Right lobe of liver (tissue), 6 donors: ENCODE measurements around the gene TANGO2. TPM values are rescaled to one million over a fixed set of nuclear protein-coding genes. Genes with fewer than 3 reads are reported as not detected.

Experiments
- ATAC-seq, 4 donors: fragments of 200-7000 bp; cut with Tn5 transposase; one replicate each; pipeline ENCODE4 v1.9.1; 2020; ENCODE audit warnings: mild to moderate bottlenecking in 4 of 4, moderate library complexity in 4 of 4
- DNase-seq, 3 donors: peaks; one replicate each; pipeline ENCODE4 v3.0.0-alpha.2; 2020
- H3K27ac ChIP-seq, 3 donors: fragments of 200-600 bp; one replicate each; pipeline ENCODE4 v1.8.0; 2022
- H3K27me3 ChIP-seq, 2 donors: fragments of 200-600 bp; one replicate each; pipeline ENCODE4 v1.8.0; 2022
- H3K36me3 ChIP-seq, 4 donors: fragments of 200-600 bp; sonication (generic) in 1 of 4; one replicate each; pipeline versions ENCODE4 v1.5.1 to v1.8.0; 2017 to 2022; ENCODE audit warnings: control low read depth in 1 of 4
- H3K4me1 ChIP-seq, 4 donors: fragments of 200-600 bp; sonication (generic) in 1 of 4; one replicate each; pipeline versions ENCODE4 v1.5.1 to v1.8.0; 2017 to 2022; ENCODE audit warnings: control low read depth in 1 of 4
- H3K4me3 ChIP-seq, 3 donors: fragments of 200-600 bp; one replicate each; pipeline ENCODE4 v1.8.0; 2022
- H3K9me3 ChIP-seq, 4 donors: fragments of 200-600 bp; sonication (generic) in 1 of 4; one replicate each; pipeline versions ENCODE4 v1.5.1 to v1.8.0; 2017 to 2022; ENCODE audit warnings: control low read depth in 1 of 4
- POLR2A ChIP-seq: fragments of 450-650 bp; IDR thresholded peaks from one replicate; pipeline ENCODE4 v1.6.1; 2017; ENCODE audit warnings: antibody characterized with exemption, mild to moderate bottlenecking
- WGBS: methylation state at CpG from one replicate; pipeline ENCODE4 v1.1.6; 2018; ENCODE audit warnings: low coverage, low lambda C conversion rate; ENCODE audit not compliant: insufficient coverage; ENCODE audit errors: missing lambda C conversion rate; 5-methylcytosine and 5-hydroxymethylcytosine counted together
- intact Hi-C, 2 donors: fragments of 100-400 bp; cut with DNase I; formaldehyde crosslinking; loops; one replicate each; pipeline versions ENCODE4 v1.11.2 to v1.14.1; 2022
- long read RNA-seq: library from polyadenylated mRNA; unstranded; transcript quantifications from one replicate; pipeline ENCODE4 v2.0.0, GENCODE V29; 2019
- total RNA-seq, 6 experiments: library from RNA; depleted of rRNA in 2 of 6; stranded (reverse); fragments of >200 nt in 2 of 6; fragmentation: NEBNext Ultra II Directional in 3 of 6; extraction: Animal tissue kit (Norgen Biotek cat#: 25700) in 3 of 6; gene quantifications; one replicate each; pipeline versions ENCODE4 v1.1.0 to v1.2.4, GENCODE V29; 2016 to 2023
- TF ChIP-seq, protein P1 (sequence below), 4 donors: fragments of 200-600 bp in 3 of 4; fragments of 450-650 bp in 1 of 4; IDR thresholded peaks; one replicate each; pipeline versions ENCODE4 v1.5.1 to v1.8.0; 2016 to 2022; ENCODE audit warnings: antibody characterized with exemption in 4 of 4, mild to moderate bottlenecking in 2 of 4
- donor health status: DM: no; HTN: yes; CAD: no.
- donor health status: DM: no; HTN: no; CAD: no.
- donor health status: DM: no; HTN: no; CAD: no.
- donor health status: DM: no; HTN: yes; CAD: no.
- donor health status: DM: no; HTN: yes; CAD: no.

The TANGO2 gene, protein sequence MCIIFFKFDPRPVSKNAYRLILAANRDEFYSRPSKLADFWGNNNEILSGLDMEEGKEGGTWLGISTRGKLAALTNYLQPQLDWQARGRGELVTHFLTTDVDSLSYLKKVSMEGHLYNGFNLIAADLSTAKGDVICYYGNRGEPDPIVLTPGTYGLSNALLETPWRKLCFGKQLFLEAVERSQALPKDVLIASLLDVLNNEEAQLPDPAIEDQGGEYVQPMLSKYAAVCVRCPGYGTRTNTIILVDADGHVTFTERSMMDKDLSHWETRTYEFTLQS
- total RNA-seq, result 10 to 100 TPM; 11.0 to 27.0 (median 15.5) TPM
- long read RNA-seq, partial matches to known transcripts, result 1 of 3 reads
- long read RNA-seq, other reads (novel, unspliced or antisense), result 2 of 3 reads

DNA sequence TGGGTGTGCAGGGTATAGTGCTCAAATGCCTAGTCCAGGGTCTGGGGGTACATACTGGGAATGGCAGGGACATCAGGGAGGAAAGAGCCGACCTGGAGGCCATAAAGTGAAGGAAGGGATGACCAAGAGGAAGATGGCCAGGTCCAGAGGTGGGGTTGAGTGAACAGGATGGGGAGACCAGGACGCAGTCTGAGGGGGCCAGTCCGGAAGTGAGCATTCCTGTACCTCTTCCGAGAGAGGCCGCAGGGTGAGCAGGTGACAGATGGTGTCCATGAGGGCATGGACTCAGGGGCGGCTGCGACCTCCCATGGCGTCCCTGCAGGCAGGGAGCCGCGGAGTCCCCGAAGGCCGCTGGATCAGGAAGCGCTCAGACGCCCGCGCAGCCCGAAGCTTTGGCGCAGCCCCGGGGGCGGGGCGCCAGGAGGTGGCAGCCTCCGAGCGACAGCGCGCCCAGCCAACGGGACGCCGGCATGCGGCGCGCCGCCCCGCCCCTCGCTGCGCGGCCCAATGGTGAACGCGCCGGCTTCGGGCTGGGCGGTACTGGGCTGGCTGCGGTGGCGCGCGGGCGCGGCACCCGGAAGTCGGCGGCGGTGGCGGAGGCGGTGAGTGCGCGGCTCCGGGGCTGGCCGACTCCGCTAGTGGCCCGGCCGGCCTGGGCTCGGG, at the start of gene TANGO2:
Gene TANGO2 (plus strand): TSS at position 578 of the 663 bp plus-strand sequence. CDS start 15,689 bp downstream, outside the sequence.
- 0% methylated on average over 2 of the region's 61 CpGs for WGBS
- Histone ChIP-seq H3K27ac (peak within 1 kb of the TSS; percentile 83 to 92 (median 86)), H3K36me3 (peaks cover 0 to 3% (median 0%) of the 10 kb centered on the region in 4 donors), H3K27me3 (no peaks in the 10 kb centered on the region), H3K9me3 (no peaks in the 10 kb centered on the region), H3K4me3 (peak within 1 kb of the TSS; percentile 92 to 97 (median 93)), H3K4me1 (peaks cover 0 to 24% (median 2%) of the 10 kb centered on the region in 4 donors)
- peak; percentile 97 for TF ChIP-seq POLR2A
- TF ChIP-seq, protein P1, sequence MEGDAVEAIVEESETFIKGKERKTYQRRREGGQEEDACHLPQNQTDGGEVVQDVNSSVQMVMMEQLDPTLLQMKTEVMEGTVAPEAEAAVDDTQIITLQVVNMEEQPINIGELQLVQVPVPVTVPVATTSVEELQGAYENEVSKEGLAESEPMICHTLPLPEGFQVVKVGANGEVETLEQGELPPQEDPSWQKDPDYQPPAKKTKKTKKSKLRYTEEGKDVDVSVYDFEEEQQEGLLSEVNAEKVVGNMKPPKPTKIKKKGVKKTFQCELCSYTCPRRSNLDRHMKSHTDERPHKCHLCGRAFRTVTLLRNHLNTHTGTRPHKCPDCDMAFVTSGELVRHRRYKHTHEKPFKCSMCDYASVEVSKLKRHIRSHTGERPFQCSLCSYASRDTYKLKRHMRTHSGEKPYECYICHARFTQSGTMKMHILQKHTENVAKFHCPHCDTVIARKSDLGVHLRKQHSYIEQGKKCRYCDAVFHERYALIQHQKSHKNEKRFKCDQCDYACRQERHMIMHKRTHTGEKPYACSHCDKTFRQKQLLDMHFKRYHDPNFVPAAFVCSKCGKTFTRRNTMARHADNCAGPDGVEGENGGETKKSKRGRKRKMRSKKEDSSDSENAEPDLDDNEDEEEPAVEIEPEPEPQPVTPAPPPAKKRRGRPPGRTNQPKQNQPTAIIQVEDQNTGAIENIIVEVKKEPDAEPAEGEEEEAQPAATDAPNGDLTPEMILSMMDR (IDR thresholded peaks at IDR 0.05), result no peak
- ATAC-seq (peak; percentile 80 to 89 (median 84)), DNase-seq (peak; percentile 94 to 95 (median 94))
- intact Hi-C loops, result loop anchor here in 1 of 2 donors (10.0 kb wide), 1 partner anchor 46 kb away; no protein-coding TSS in a partner anchor

DNA sequence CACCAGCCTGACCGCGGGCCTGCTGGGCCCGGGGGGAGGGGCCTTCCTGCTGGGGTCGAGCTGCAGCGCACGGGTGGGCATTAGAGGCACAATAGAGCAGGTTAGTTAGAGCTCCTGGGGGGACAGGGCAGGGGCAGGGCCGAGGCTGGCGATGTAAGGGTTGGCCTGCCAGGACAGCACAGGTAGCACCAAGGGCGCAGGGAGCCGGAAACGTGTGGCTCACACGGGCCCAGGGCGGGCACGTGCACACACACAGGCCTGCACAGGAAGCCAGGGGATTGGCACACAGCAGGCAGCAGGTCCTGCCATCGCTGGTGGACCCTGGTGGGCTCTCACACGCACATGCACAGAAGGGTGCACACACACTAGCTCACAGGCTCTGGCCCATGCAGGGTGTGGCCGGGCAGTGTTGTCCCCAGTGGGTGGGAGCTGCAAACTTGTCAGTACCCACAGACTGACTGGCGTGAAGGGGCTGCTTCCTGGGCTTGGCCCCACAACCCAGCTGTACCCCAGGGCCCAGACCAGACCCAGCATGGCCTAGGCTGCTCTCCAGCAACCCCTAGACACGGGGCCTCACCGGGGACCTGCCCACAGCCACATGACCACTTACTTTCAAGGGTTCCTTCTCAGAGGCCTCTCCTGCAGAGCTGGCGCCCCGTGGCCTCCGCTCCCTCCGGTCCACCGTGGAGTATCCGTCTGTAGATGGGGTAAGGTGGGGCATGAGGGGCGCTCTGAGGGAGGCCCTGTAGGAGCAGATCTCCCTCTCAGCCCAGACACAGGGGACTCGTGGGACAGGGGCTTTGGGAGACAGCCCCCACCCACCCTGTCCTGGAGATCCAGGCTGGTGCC, 49.4 kb upstream of the TANGO2 start:
- intact Hi-C loops, result loop anchor here (10.0 kb wide), 2 partner anchors 53 to 143 kb away; partner anchors contain the start of genes RANBP1 (in 2 of the 2), TRMT2A (in 2 of the 2) and TANGO2 (in 1 of the 2)
- Histone ChIP-seq H3K9me3 (no peaks in the 10 kb centered on the region), H3K36me3 (peaks cover 0 to 18% (median 4%) of the 10 kb centered on the region in 4 donors), H3K27me3 (no peaks in the 10 kb centered on the region), H3K27ac (peak overlapping the region; percentile 85 to 96 (median 94)), H3K4me1 (peaks cover 0 to 45% (median 21%) of the 10 kb centered on the region in 4 donors), H3K4me3 (peak overlapping the region in 1 of 3 donors; percentile 11)
- ATAC-seq (peak; percentile 41 to 61 (median 51)), DNase-seq (peak; percentile 68 to 81 (median 79))
- peak; percentile 8 for TF ChIP-seq POLR2A
- TF ChIP-seq, protein P1 (IDR thresholded peaks at IDR 0.05), result no peak
- no CpG with 5 or more reads among the region's 28 CpGs for WGBS

DNA sequence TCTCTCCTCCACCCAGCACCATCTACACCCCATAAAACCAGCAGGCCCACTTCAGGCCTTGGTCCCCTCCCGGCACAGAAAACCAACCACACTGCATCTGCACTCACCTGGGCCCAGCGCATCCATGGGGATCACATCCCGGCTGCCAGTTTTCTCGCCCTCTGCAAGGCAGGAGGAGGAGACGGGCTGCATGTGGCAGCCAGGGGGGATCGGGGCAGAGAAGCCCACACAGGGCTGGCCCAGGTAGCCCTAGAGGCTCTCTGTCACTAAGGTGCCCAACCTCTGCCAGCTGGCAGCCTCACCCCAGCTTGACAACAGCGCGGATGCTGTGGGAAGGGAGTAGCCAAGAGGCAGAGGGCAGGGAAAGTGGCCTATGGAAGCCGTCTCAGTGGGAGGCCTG, 48.7 kb upstream of the TANGO2 start:
- TF ChIP-seq POLR2A, result no peak
- TF ChIP-seq, protein P1 (IDR thresholded peaks at IDR 0.05), result no peak
- Histone ChIP-seq H3K4me3 (no peak overlapping the region), H3K27me3 (no peaks in the 10 kb centered on the region), H3K4me1 (peaks cover 0 to 45% (median 21%) of the 10 kb centered on the region in 4 donors), H3K36me3 (peaks cover 0 to 12% (median under 1%) of the 10 kb centered on the region in 4 donors), H3K9me3 (no peaks in the 10 kb centered on the region), H3K27ac (peak overlapping the region in 2 of 3 donors; percentile 94 to 96)
- intact Hi-C loops, result loop anchor here (10.0 kb wide), 2 partner anchors 53 to 143 kb away; partner anchors contain the start of genes RANBP1 (in 2 of the 2), TRMT2A (in 2 of the 2) and TANGO2 (in 1 of the 2)
- 24% methylated on average over 2 of the region's 9 CpGs for WGBS
- no peak for ATAC-seq
- DNase-seq, result no peak
